Fibroblast of villous mesenchyme (primary cell): ENCODE data around the gene UBASH3B. TPM values are rescaled to one million over a fixed set of nuclear protein-coding genes. Genes with fewer than 3 reads are reported as not detected.

Source experiments
- DNase-seq: peaks from one replicate; pipeline ENCODE4 v3.0.0-alpha.2; 2010; ENCODE audit warnings: low read depth
- H3K4me3 ChIP-seq: 2 replicates; pipeline ENCODE4 v1.5.1; 2011; ENCODE audit warnings: low read depth, mild to moderate bottlenecking, low read length
- total RNA-seq: library from RNA; depleted of rRNA; stranded (reverse); fragments of >200 nt; gene quantifications from 2 replicates; pipeline ENCODE4 v1.2.3, GENCODE V29; 2012
- TF ChIP-seq, protein P1 (sequence below): IDR thresholded peaks from 2 replicates; pipeline ENCODE4 v1.5.1; 2012; ENCODE audit warnings: low read depth, mild to moderate bottlenecking, low read length; ENCODE audit not compliant: insufficient read depth

UBASH3B gene
- total RNA-seq, 1 donor = 30.7 TPM

DNA sequence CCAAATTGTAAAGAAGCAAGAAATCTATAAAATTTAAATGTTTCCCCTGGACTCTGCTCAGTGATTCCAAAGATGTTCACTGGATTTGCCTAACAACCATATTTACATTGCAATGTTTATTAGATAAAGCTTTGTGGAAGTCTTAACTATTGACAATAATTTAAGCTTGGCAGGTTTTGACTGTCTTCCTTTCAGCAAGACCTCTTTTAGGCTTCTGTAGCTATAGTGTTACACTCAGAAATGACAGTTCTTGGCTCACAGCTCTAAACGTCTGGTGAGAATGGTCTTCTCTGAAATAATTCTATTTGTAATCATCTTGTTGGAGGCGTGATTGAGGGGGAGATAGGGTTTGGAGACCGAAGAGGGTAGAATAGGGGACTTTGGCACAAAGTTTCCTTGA, 138.0 kb downstream of the UBASH3B start:
- TF ChIP-seq, protein P1, sequence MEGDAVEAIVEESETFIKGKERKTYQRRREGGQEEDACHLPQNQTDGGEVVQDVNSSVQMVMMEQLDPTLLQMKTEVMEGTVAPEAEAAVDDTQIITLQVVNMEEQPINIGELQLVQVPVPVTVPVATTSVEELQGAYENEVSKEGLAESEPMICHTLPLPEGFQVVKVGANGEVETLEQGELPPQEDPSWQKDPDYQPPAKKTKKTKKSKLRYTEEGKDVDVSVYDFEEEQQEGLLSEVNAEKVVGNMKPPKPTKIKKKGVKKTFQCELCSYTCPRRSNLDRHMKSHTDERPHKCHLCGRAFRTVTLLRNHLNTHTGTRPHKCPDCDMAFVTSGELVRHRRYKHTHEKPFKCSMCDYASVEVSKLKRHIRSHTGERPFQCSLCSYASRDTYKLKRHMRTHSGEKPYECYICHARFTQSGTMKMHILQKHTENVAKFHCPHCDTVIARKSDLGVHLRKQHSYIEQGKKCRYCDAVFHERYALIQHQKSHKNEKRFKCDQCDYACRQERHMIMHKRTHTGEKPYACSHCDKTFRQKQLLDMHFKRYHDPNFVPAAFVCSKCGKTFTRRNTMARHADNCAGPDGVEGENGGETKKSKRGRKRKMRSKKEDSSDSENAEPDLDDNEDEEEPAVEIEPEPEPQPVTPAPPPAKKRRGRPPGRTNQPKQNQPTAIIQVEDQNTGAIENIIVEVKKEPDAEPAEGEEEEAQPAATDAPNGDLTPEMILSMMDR = no peak
- DNase-seq = no peak
- H3K4me3 ChIP-seq = no peak overlapping the region

DNA sequence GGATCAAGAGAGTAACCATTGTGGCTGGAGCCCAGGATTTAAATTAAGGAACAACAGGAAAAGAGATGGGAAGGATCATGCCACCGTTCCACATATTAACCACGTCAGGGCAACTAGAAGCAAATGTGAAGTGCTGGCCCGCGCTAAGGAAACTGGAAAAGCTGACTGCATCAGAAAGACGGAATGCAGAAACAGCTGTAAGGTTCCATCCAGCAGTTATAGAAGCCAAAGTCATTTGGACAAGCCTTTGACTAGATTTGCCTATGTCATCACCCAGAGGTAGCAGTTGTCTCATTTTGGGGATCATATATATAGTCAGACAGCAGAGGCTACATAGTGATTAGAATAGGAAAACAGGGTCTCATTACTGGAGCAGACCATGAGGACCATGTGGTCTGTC, 139.8 kb downstream of the UBASH3B start:
- TF ChIP-seq, protein P1 = no peak
- no peak overlapping the region for H3K4me3 ChIP-seq
- DNase-seq = no peak

DNA sequence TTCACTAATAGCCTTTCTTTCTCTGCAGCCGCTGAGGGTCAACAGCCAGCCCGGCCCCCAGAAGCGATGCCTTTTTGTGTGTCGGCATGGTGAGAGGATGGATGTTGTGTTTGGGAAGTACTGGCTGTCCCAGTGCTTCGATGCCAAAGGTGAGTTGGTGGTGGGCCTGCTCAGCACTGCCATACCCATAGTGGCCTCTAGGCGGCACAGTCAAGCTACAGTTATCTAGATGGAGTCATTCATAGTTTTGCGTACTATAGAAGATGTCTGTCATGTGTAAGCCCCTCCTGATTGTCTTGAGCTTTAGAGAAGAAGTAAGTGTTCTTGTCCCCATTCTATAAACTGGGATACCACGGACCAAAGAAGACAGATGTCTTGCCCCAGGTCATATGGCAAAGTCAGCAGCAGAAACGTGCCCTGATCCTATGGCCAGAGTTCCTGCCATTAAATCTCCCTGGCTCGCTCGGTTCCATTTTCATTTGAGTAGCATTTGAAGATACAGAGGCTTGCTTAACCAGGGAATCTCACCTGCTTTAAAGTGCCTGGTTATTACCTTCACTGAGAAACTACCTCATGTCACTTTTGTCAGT, 140.7 kb downstream of the UBASH3B start:
- DNase-seq = peak; percentile 29
- TF ChIP-seq, protein P1 = peak; percentile 94
- no peak overlapping the region for H3K4me3 ChIP-seq

DNA sequence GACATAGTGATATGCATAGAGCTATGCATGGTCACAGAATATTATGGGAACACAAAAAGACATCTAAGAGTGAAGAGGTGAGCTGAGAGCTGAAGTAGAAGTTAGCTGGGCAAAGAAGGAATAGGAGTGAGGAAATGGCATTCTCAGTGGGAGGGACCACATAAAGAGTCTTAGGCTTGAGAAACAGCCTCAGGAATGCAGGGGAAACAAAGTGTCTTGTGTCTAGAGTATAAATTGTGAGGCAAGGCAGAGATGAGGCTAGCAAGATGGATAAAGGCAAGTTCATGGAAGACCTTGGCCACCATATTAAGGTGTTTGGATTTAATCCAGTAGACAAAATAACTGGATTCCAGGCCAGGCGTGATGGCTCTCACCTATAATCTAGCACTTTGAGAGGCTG, 142.1 kb downstream of the UBASH3B start:
- TF ChIP-seq, protein P1 = no peak
- DNase-seq = peak; percentile 51
- no peak overlapping the region for H3K4me3 ChIP-seq

DNA sequence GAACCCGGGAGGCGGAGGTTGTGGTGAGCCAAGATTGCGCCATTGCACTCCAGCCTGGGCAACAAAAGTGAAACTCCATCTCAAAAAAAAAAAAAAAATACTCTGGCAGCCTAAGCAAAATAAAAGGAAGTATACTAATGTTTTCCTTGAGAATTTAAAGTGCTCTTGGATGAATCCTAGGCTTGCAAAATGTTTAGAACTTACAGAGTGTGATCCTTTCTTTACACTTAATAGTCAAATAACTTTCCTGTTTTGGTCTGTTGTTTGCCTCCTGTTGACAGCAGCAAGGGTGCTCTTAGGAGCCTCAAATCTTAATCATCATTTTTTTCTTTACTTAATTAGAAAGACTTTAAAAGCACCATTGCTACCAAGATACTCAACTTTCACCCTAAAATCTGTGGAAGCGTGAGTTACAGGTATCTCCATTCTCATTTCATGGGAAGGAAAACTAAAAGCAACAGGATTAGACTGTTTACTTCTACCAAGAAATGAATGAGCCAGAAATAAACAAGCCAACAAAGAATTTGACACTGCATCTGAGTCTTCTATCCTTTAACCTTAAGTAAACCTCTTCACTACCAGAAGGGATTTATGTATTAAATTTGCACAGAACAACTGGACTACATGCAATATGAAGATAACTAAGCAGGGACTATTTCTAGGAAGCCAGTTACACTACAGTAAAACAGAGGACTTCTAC, 144.0 kb downstream of the UBASH3B start:
- no peak overlapping the region for H3K4me3 ChIP-seq
- DNase-seq = peak; percentile 45
- TF ChIP-seq, protein P1 = no peak

DNA sequence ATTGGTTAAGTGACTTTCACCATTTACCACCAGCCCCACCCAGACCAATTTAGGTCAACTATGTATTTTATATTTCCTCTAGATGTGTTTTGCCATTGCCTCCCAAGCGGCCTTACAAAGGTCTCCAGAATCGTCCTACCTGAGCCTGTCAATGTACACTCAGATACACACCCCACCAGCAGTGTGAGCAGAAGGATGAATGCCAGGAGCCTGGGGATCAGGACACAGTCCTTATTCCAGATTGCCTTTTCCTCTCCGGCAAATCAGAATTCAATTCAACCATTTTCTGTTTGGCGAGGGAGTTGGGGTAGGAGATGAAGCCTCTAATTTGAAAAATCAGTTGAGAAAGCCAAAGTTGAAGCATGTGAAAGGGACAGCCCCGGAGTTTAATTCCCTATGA, 147.4 kb downstream of the UBASH3B start:
- TF ChIP-seq, protein P1 = no peak
- DNase-seq = no peak
- H3K4me3 ChIP-seq = no peak overlapping the region

DNA sequence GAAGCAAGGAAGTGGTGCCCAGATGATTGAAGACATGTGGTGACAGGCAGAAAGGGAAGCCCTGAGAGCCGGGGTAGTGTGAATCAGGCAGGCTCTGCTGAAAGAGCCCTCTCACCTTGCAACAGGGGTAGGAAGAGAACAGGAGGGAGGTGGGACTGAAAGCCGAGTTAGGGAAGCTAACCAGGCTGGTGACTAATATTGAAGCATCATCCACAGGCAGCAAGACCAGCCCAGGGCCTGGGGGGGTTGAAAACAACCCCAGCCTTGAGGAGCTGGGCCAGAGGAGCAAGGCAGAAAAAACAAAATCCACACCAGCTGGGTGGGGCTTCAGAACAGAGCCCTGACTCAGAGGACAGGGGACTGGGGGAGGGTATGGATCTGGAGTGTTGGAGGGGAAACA, 147.8 kb downstream of the UBASH3B start:
- TF ChIP-seq, protein P1 = no peak
- peak; percentile 56 for DNase-seq
- H3K4me3 ChIP-seq = no peak overlapping the region
